Measurements from ENCODE around the gene FAM219B. TPM values are rescaled to one million over a fixed set of nuclear protein-coding genes. Genes with fewer than 3 reads are reported as not detected.

FAM219B gene
- total and polyA plus RNA-seq, 2 of the 8 experiments (the other 6 are each of a cell fraction or from before 2014, with no cell fraction given) = 57.1 to 66.6 TPM

DNA sequence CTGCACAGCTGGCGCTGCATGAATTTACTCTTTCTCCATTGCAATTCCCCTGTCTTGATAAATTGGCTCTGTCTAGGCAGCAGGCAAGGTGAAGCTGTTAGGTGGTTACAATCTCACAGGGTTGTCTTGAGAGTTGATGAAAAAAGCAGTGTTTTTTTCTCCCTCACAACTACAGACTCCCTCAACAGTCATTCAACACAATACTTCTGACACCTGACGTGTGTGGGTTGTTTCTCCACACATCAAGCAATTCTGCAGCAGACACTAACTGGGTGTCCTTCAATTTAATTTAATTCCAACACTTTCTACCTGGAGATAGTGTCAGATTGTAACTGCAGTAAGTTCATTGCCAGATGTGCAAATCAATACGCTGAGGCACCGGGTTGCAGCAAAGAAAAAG lies 28.4 kb downstream of the FAM219B start (continued):
- TF ChIP-seq CHD7 (IDR thresholded peaks at IDR 0.05; ENCODE audit: insufficient replicate concordance, low read length) (no peak), NANOG (IDR thresholded peaks at IDR 0.05; ENCODE audit: insufficient read depth, low read depth, low read length, poor library complexity, severe bottlenecking) (no peak)

Data from H1 (cell line).